ENCODE data around the gene AGR2. TPM values are rescaled to one million over a fixed set of nuclear protein-coding genes. Genes with fewer than 3 reads are reported as not detected.
A peak's percentile ranks its signal among the peaks of the same experiment; 100 is the strongest.
"Not testable (repeated sequence)": the region's sequence is repeated elsewhere in the genome, so short reads cannot be mapped to it uniquely, and the experiment has no call there.

AGR2 gene
- total RNA-seq, 1 donor from 2014 or later: 2.9 TPM

GRCh38 chr7:16770657-16771329 lies 34.0 kb downstream of the AGR2 start:
- Mint-ChIP-seq H3K9me3 (peaks cover 11% of the 10 kb centered on the region), H3K36me3 (peaks cover 11% of the 10 kb centered on the region), H3K4me1 (peaks cover 14% of the 10 kb centered on the region), H3K27ac (peak overlapping the region; percentile 85), H3K27me3 (ENCODE audit: low read depth) (no peaks in the 10 kb centered on the region), H3K4me3 (no peak overlapping the region)
- TF ChIP-seq, protein P1, sequence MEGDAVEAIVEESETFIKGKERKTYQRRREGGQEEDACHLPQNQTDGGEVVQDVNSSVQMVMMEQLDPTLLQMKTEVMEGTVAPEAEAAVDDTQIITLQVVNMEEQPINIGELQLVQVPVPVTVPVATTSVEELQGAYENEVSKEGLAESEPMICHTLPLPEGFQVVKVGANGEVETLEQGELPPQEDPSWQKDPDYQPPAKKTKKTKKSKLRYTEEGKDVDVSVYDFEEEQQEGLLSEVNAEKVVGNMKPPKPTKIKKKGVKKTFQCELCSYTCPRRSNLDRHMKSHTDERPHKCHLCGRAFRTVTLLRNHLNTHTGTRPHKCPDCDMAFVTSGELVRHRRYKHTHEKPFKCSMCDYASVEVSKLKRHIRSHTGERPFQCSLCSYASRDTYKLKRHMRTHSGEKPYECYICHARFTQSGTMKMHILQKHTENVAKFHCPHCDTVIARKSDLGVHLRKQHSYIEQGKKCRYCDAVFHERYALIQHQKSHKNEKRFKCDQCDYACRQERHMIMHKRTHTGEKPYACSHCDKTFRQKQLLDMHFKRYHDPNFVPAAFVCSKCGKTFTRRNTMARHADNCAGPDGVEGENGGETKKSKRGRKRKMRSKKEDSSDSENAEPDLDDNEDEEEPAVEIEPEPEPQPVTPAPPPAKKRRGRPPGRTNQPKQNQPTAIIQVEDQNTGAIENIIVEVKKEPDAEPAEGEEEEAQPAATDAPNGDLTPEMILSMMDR (IDR thresholded peaks at IDR 0.05; ENCODE audit: unreplicated experiment): no peak
- no peak for DNase-seq (ENCODE audit: low spot score in 2 of 2, unreplicated experiment in 2 of 2)

- peaks cover 11% of the 10 kb centered on the region for H3K9me3 Mint-ChIP-seq
These were observed 34.8 kb downstream of the AGR2 start for GRCh38 chr7:16769994-16770393.

DNA sequence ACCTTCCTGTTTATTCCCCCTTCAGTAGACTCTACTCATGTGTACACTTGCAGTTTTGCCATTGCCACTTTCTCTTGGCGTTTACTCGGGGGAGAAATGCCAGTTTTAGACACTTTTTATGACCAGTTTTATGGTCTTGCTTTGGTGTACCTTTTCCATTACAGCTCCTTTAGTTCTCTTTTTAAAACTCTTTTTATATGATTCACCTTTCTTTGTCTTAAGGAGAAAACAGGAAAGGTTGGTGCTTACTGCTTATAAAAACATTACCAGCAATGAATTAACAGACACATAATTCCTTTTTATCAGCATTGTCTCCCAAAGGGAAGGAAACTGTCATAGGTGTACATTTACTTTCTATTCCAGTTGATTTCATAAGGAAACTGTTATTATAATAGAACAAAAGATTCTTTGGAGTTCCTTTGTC lies 39.4 kb downstream of the AGR2 start:
- Mint-ChIP-seq H3K4me3 (no peak overlapping the region), H3K4me1 (peaks cover 5% of the 10 kb centered on the region), H3K27ac (no peak overlapping the region), H3K9me3 (peaks cover 21% of the 10 kb centered on the region), H3K36me3 (peaks cover 32% of the 10 kb centered on the region), H3K27me3 (ENCODE audit: low read depth) (no peaks in the 10 kb centered on the region)
- DNase-seq (ENCODE audit: low spot score in 2 of 2, unreplicated experiment in 2 of 2): no peak
- TF ChIP-seq, protein P1 (IDR thresholded peaks at IDR 0.05; ENCODE audit: unreplicated experiment): no peak

More at GRCh38 chr7:16769994-16770393, 34.8 kb downstream of the AGR2 start:
- H3K27me3 Mint-ChIP-seq (ENCODE audit: low read depth); H3K27ac Mint-ChIP-seq; DNase-seq (ENCODE audit: low spot score in 2 of 2, unreplicated experiment in 2 of 2); H3K4me3 Mint-ChIP-seq: not testable (repeated sequence)
- Mint-ChIP-seq H3K36me3 (peaks cover 11% of the 10 kb centered on the region), H3K4me1 (peaks cover 14% of the 10 kb centered on the region)

DNA sequence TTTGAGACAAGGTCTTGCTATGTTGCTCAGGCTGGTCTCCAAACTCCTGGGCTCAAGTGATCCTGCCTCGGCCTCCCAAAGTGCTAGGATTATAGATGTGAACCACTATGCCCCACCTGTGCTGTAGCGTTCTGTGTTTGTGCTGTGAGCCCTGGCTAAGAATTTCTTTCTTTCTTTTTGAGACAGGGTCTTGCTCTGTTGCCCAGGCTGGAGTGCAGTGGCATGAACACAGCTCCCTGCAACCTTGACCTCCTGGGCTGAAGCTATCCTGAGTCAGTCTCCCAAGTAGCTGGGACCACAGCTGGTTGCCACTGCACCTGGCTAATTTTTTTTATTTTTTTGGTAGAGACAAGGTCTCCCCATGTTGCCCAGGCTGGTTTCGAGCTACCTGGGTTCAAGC lies 39.9 kb downstream of the AGR2 start:
- H3K36me3 Mint-ChIP-seq: peaks cover 31% of the 10 kb centered on the region
- TF ChIP-seq, protein P1 (IDR thresholded peaks at IDR 0.05; ENCODE audit: unreplicated experiment): no peak
- peaks cover 19% of the 10 kb centered on the region for H3K9me3 Mint-ChIP-seq
- no peak for DNase-seq (ENCODE audit: low spot score in 2 of 2, unreplicated experiment in 2 of 2)
- peaks cover 3% of the 10 kb centered on the region for H3K4me1 Mint-ChIP-seq
- H3K4me3 Mint-ChIP-seq: no peak overlapping the region
- H3K27ac Mint-ChIP-seq: no peak overlapping the region
- no peaks in the 10 kb centered on the region for H3K27me3 Mint-ChIP-seq (ENCODE audit: low read depth)

DNA sequence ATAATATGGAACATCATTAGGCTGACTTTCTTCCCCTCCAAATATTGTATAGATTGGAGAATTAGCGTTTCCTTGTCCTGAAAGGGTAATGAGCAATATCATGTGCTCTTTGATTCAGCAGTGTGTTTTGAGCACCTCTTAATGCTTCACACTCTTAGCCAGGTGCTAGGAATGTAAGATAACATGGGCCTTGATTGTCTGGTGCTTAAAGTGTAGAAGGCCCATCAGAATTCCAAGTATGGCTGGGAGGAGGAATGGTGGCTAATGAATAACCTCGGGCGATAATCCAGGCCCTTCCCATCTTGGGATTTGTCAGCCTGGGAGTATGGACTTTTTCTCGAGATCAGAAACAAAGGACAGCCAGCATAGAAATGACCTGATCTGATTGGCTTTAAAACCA lies 42.6 kb downstream of the AGR2 start:
- Mint-ChIP-seq H3K4me1 (peaks cover 3% of the 10 kb centered on the region), H3K27ac (no peak overlapping the region), H3K27me3 (ENCODE audit: low read depth) (no peaks in the 10 kb centered on the region), H3K4me3 (no peak overlapping the region), H3K36me3 (peaks cover 27% of the 10 kb centered on the region), H3K9me3 (peaks cover 16% of the 10 kb centered on the region)
- TF ChIP-seq, protein P1 (IDR thresholded peaks at IDR 0.05; ENCODE audit: unreplicated experiment): no peak
- DNase-seq (ENCODE audit: low spot score in 2 of 2, unreplicated experiment in 2 of 2): no peak

- H3K4me3 Mint-ChIP-seq: no peak overlapping the region
- DNase-seq (ENCODE audit: low spot score in 2 of 2, unreplicated experiment in 2 of 2): no peak
- no peaks in the 10 kb centered on the region for H3K27me3 Mint-ChIP-seq (ENCODE audit: low read depth)
- H3K36me3 Mint-ChIP-seq: peaks cover 25% of the 10 kb centered on the region
- peaks cover 12% of the 10 kb centered on the region for H3K9me3 Mint-ChIP-seq
- H3K27ac Mint-ChIP-seq: no peak overlapping the region
- H3K4me1 Mint-ChIP-seq: peaks cover 21% of the 10 kb centered on the region
- TF ChIP-seq, protein P1 (IDR thresholded peaks at IDR 0.05; ENCODE audit: unreplicated experiment): no peak
These were observed 45.0 kb downstream of the AGR2 start for GRCh38 chr7:16759840-16760239.
